ENCODE measurements around the gene CHCHD1. TPM values are rescaled to one million over a fixed set of nuclear protein-coding genes. Genes with fewer than 3 reads are reported as not detected.

The CHCHD1 gene
- polyA plus RNA-seq, 3 donors, result 15.0 to 85.0 (median 72.3) TPM

GRCh38 chr10:73746721-73747120 lies 35.1 kb upstream of the CHCHD1 start:
- no peak for TF ChIP-seq CTCF (IDR thresholded peaks at IDR 0.05)
- Histone ChIP-seq H3K36me3 (replicated peaks in 1 of 2; ENCODE audit: control insufficient read depth in 1 of 2, insufficient read depth in 2 of 2, low read length in 2 of 2) (peaks cover 35 to 54% of the 10 kb centered on the region in 2 donors), H3K79me2 (ENCODE audit: insufficient read depth, low read length) (peaks cover 85% of the 10 kb centered on the region), H2AFZ (ENCODE audit: insufficient read depth, low read depth, low read length, poor library complexity, severe bottlenecking) (no peak overlapping the region), H4K20me1 (ENCODE audit: insufficient read depth, low read length) (peaks cover 40% of the 10 kb centered on the region), H3K9ac (ENCODE audit: insufficient read depth, low read length, poor library complexity, severe bottlenecking) (no peak overlapping the region), H3K27ac (ENCODE audit: low read depth in 1 of 2, low read length in 2 of 2) (peak overlapping the region in 1 of 2 donors; percentile 22), H3K4me1 (ENCODE audit: control insufficient read depth in 1 of 2, insufficient read depth in 2 of 2, low read length in 2 of 2) (peaks cover 21 to 27% of the 10 kb centered on the region in 2 donors), H3K27me3 (ENCODE audit: control insufficient read depth in 2 of 2, insufficient read depth in 2 of 2, low read length in 2 of 2) (no peaks in the 10 kb centered on the region), H3K9me3 (replicated peaks in 1 of 2; ENCODE audit: control insufficient read depth in 1 of 2, insufficient read depth in 1 of 2, low read length in 2 of 2) (no peaks in the 10 kb centered on the region), H3K4me2 (replicated peaks; ENCODE audit: extremely low read depth, low read length, poor library complexity, severe bottlenecking) (no peak overlapping the region), H3K4me3 (replicated peaks in 1 of 3; ENCODE audit: low read depth in 2 of 3, low read length in 3 of 3) (no peak overlapping the region)
- Mint-ChIP-seq H3K4me1 (peaks cover 31% of the 10 kb centered on the region), H3K27ac (peak overlapping the region in 4 of 7 donors; percentile 1 to 61 (median 54)), H3K27me3 (ENCODE audit: low read depth in 3 of 3) (no peaks in the 10 kb centered on the region), H3K4me3 (no peak overlapping the region), H3K9me3 (peaks cover 0 to 2% (median 0%) of the 10 kb centered on the region in 7 donors), H3K36me3 (peaks cover 32 to 60% of the 10 kb centered on the region in 2 donors)
- DNase-seq, result no peak
- intact Hi-C loops (cut with micrococcal nuclease), result no loop called here
- 100% methylated on average over 1 of the region's 2 CpGs for WGBS (ENCODE audit: insufficient coverage)

- Histone ChIP-seq H3K9me3 (replicated peaks in 1 of 2; ENCODE audit: control insufficient read depth in 1 of 2, insufficient read depth in 1 of 2, low read length in 2 of 2) (no peaks in the 10 kb centered on the region), H3K4me2 (replicated peaks; ENCODE audit: extremely low read depth, low read length, poor library complexity, severe bottlenecking) (no peak overlapping the region), H3K36me3 (replicated peaks in 1 of 2; ENCODE audit: control insufficient read depth in 1 of 2, insufficient read depth in 2 of 2, low read length in 2 of 2) (peaks cover 61 to 94% of the 10 kb centered on the region in 2 donors), H3K79me2 (ENCODE audit: insufficient read depth, low read length) (peaks cover 68% of the 10 kb centered on the region), H3K4me3 (replicated peaks in 1 of 3; ENCODE audit: low read depth in 2 of 3, low read length in 3 of 3) (no peak overlapping the region), H2AFZ (ENCODE audit: insufficient read depth, low read depth, low read length, poor library complexity, severe bottlenecking) (no peak overlapping the region), H3K9ac (ENCODE audit: insufficient read depth, low read length, poor library complexity, severe bottlenecking) (no peak overlapping the region), H4K20me1 (ENCODE audit: insufficient read depth, low read length) (peaks cover 52% of the 10 kb centered on the region), H3K4me1 (ENCODE audit: control insufficient read depth in 1 of 2, insufficient read depth in 2 of 2, low read length in 2 of 2) (peaks cover 0 to 5% of the 10 kb centered on the region in 2 donors), H3K27ac (ENCODE audit: low read depth in 1 of 2, low read length in 2 of 2) (no peak overlapping the region), H3K27me3 (ENCODE audit: control insufficient read depth in 2 of 2, insufficient read depth in 2 of 2, low read length in 2 of 2) (no peaks in the 10 kb centered on the region)
- WGBS (ENCODE audit: insufficient coverage), result no CpG with 5 or more reads among the region's 1 CpG
- no peak overlapping the region for H3K4me3 Mint-ChIP-seq
- no peak for DNase-seq
- H3K36me3 Mint-ChIP-seq, result peaks cover 63 to 94% of the 10 kb centered on the region in 2 donors
- H3K9me3 Mint-ChIP-seq, result peaks cover 0 to 2% (median 0%) of the 10 kb centered on the region in 7 donors
- peaks cover 12% of the 10 kb centered on the region for H3K4me1 Mint-ChIP-seq
- no peaks in the 10 kb centered on the region for H3K27me3 Mint-ChIP-seq (ENCODE audit: low read depth in 3 of 3)
- intact Hi-C loops (cut with micrococcal nuclease), result no loop called here
- H3K27ac Mint-ChIP-seq, result no peak overlapping the region
- TF ChIP-seq CTCF (IDR thresholded peaks at IDR 0.05), result no peak
These were observed 31.0 kb upstream of the CHCHD1 start for GRCh38 chr10:73750819-73751218.
